Tibial artery (tissue), 4 donors: ENCODE results near the gene MAD1L1.
"Not testable (repeated sequence)": the region's sequence is repeated elsewhere in the genome, so short reads cannot be mapped to it uniquely, and the experiment has no call there.

Experiments used
- DNase-seq, 2 donors: peaks; one replicate each; pipeline ENCODE4 v3.0.0-alpha.2; 2019
- H3K27ac ChIP-seq, 2 donors: fragments of 200-600 bp; sonication (generic) in 1 of 2; 1 replicate in 1 of 2; 2 replicates in 1 of 2; pipeline ENCODE4 v1.5.1; 2018 to 2019; ENCODE audit warnings: mild to moderate bottlenecking in 1 of 2
- H3K27me3 ChIP-seq, 2 donors: fragments of 200-600 bp; sonication (generic) in 1 of 2; one replicate each; pipeline versions ENCODE4 v1.5.1 to v1.6.0; 2016 to 2019
- H3K36me3 ChIP-seq, 3 donors: fragments of 200-600 bp; sonication (generic) in 2 of 3; one replicate each; pipeline ENCODE4 v1.5.1; 2016 to 2019; ENCODE audit warnings: mild to moderate bottlenecking in 2 of 3
- H3K4me1 ChIP-seq, 4 donors: fragments of 200-600 bp; sonication (generic) in 2 of 4; 1 replicate in 3 of 4; 2 replicates in 1 of 4; pipeline ENCODE4 v1.5.1; 2016 to 2019
- H3K4me3 ChIP-seq, 2 donors: fragments of 200-600 bp; sonication (generic) in 1 of 2; 1 replicate in 1 of 2; 2 replicates in 1 of 2; pipeline ENCODE4 v1.5.1; 2018 to 2019; ENCODE audit warnings: mild to moderate bottlenecking in 2 of 2
- H3K9me3 ChIP-seq, 3 donors: fragments of 200-600 bp; sonication (generic) in 1 of 3; one replicate each; pipeline ENCODE4 v1.5.1; 2016 to 2019
- CTCF ChIP-seq, 2 experiments: fragments of 200-600 bp in 1 of 2; fragments of 450-650 bp in 1 of 2; IDR thresholded peaks; one replicate each; pipeline ENCODE4 v1.5.1; 2017 to 2019; ENCODE audit warnings: antibody characterized with exemption in 2 of 2, mild to moderate bottlenecking in 1 of 2, moderate library complexity in 1 of 2
- intact Hi-C: fragments of 100-400 bp; cut with DNase I; formaldehyde crosslinking; loops from one replicate; pipeline ENCODE4 v1.15.0; 2023; ENCODE audit warnings: low total_unique reads

MAD1L1 gene

GRCh38 chr7:2063563-2064260 is 169.0 kb downstream of the MAD1L1 start:
- Histone ChIP-seq H3K27me3 (no peaks in the 10 kb centered on the region), H3K4me1 (no peaks in the 10 kb centered on the region), H3K9me3 (no peaks in the 10 kb centered on the region), H3K27ac (no peak overlapping the region), H3K36me3 (peaks cover 0 to 50% (median 9%) of the 10 kb centered on the region in 3 donors), H3K4me3 (no peak overlapping the region)
- intact Hi-C loops, result no loop called here
- TF ChIP-seq CTCF (IDR thresholded peaks at IDR 0.05), result no peak
- no peak for DNase-seq

- no peaks in the 10 kb centered on the region for H3K9me3 ChIP-seq
- intact Hi-C loops, result no loop called here
- no peak overlapping the region for H3K27ac ChIP-seq
- no peak for TF ChIP-seq CTCF (IDR thresholded peaks at IDR 0.05)
- no peaks in the 10 kb centered on the region for H3K4me1 ChIP-seq
- H3K4me3 ChIP-seq, result no peak overlapping the region
- H3K27me3 ChIP-seq, result no peaks in the 10 kb centered on the region
- no peak for DNase-seq
- H3K36me3 ChIP-seq, result peaks cover 0 to 39% (median 2%) of the 10 kb centered on the region in 3 donors
Measured at GRCh38 chr7:2062648-2063047, 170.1 kb downstream of the MAD1L1 start.

DNA sequence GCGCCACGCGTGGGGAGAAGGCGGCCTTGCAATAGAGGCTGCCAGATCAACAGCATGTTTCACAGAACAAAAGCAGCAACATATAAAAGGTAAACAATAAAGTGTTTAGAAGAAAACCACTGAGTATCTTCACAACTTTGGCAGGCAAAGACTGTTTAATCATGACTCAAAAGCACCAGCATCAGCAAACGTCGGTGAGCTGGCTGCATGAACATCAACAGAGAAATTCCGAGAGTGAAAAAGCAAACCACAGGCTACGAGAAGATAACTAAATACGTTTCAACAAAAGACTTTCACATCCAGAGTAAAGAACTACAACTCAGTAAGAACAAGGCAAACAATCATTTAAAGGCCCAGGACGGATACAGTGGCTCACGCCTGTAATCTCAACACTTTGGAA is 172.0 kb downstream of the MAD1L1 start:
- DNase-seq, result no peak
- intact Hi-C loops, result no loop called here
- peaks cover 0 to 22% (median 0%) of the 10 kb centered on the region in 3 donors for H3K36me3 ChIP-seq
- no peaks in the 10 kb centered on the region for H3K4me1 ChIP-seq
- TF ChIP-seq CTCF (IDR thresholded peaks at IDR 0.05), result no peak
- H3K4me3 ChIP-seq, result no peak overlapping the region
- no peaks in the 10 kb centered on the region for H3K27me3 ChIP-seq
- no peaks in the 10 kb centered on the region for H3K9me3 ChIP-seq
- H3K27ac ChIP-seq, result no peak overlapping the region

- no peak for DNase-seq
- Histone ChIP-seq H3K9me3 (no peaks in the 10 kb centered on the region), H3K27me3 (no peaks in the 10 kb centered on the region), H3K27ac (no peak overlapping the region), H3K4me3 (no peak overlapping the region), H3K36me3 (peaks cover 0 to 21% (median 0%) of the 10 kb centered on the region in 3 donors), H3K4me1 (no peaks in the 10 kb centered on the region)
- TF ChIP-seq CTCF (IDR thresholded peaks at IDR 0.05), result no peak
- intact Hi-C loops, result no loop called here
Measured at GRCh38 chr7:2059964-2060700, 172.6 kb downstream of the MAD1L1 start.

- DNase-seq, H3K9me3 ChIP-seq, H3K4me1 ChIP-seq, H3K27me3 ChIP-seq, intact Hi-C loops, H3K4me3 ChIP-seq, H3K27ac ChIP-seq: not testable (repeated sequence)
- peaks cover 0 to 11% (median 0%) of the 10 kb centered on the region in 3 donors for H3K36me3 ChIP-seq
Measured at GRCh38 chr7:2058246-2058645, 174.5 kb downstream of the MAD1L1 start.

GRCh38 chr7:2055956-2056355 is 176.8 kb downstream of the MAD1L1 start:
- H3K27ac ChIP-seq, result no peak overlapping the region
- no peak for DNase-seq
- H3K4me3 ChIP-seq, result no peak overlapping the region
- no peak for TF ChIP-seq CTCF (IDR thresholded peaks at IDR 0.05)
- no peaks in the 10 kb centered on the region for H3K27me3 ChIP-seq
- no peaks in the 10 kb centered on the region for H3K9me3 ChIP-seq
- intact Hi-C loops, result no loop called here
- H3K4me1 ChIP-seq, result no peaks in the 10 kb centered on the region
- peaks cover 0 to 7% (median 0%) of the 10 kb centered on the region in 3 donors for H3K36me3 ChIP-seq
